Adrenal gland (tissue), 5 donors: Measurements from ENCODE around the gene GOLGA6A.

ENCODE experiments used
- POLR2A ChIP-seq, 2 donors: fragments of 450-650 bp; IDR thresholded peaks; one replicate each; pipeline ENCODE4 v1.6.1; 2017; ENCODE audit warnings: antibody characterized with exemption in 2 of 2, mild to moderate bottlenecking in 2 of 2, moderate library complexity in 1 of 2
- TF ChIP-seq, protein P1 (sequence below), 6 experiments: fragments of 450-650 bp in 4 of 6; fragments of 200-600 bp in 2 of 6; sonication (generic) in 1 of 6; IDR thresholded peaks; 1 replicate in 5 of 6; 2 replicates in 1 of 6; pipeline versions ENCODE4 v1.5.1 to v1.8.0; 2016 to 2021; ENCODE audit warnings: antibody characterized with exemption in 6 of 6, mild to moderate bottlenecking in 2 of 6, moderate library complexity in 1 of 6
- donor health status: DM: no; HTN: no; CAD: no.

DNA sequence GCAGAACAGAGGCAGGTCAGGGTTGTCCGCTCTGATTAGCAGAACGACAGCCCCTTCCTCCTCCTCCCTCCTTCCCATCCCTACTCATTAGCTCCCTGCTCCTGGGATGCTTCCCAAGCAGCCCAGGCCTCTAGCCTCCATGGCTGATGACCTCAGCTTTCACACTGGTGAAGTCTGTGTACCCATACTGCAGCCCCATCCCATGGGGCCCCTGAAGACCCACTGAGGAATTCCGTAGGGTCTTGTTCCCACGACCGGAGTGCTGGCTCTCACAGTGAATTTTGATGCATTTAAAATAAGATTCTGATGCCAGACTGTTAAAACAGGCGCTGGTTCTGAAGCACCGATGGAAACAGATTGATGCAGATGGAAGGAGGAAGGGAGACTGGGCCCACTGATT, 36.1 kb downstream of the GOLGA6A start:
- TF ChIP-seq, protein P1, sequence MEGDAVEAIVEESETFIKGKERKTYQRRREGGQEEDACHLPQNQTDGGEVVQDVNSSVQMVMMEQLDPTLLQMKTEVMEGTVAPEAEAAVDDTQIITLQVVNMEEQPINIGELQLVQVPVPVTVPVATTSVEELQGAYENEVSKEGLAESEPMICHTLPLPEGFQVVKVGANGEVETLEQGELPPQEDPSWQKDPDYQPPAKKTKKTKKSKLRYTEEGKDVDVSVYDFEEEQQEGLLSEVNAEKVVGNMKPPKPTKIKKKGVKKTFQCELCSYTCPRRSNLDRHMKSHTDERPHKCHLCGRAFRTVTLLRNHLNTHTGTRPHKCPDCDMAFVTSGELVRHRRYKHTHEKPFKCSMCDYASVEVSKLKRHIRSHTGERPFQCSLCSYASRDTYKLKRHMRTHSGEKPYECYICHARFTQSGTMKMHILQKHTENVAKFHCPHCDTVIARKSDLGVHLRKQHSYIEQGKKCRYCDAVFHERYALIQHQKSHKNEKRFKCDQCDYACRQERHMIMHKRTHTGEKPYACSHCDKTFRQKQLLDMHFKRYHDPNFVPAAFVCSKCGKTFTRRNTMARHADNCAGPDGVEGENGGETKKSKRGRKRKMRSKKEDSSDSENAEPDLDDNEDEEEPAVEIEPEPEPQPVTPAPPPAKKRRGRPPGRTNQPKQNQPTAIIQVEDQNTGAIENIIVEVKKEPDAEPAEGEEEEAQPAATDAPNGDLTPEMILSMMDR (IDR thresholded peaks at IDR 0.05): no peak
- TF ChIP-seq POLR2A (IDR thresholded peaks at IDR 0.05): no peak
